SH-SY5Y (cell line): ENCODE data around the gene SSBP3.

ENCODE experiments used
- GATA2 ChIP-seq: IDR thresholded peaks from 2 replicates; pipeline ENCODE4 v1.6.1; 2011; ENCODE audit warnings: mild to moderate bottlenecking, low read depth, low read length
- GATA3 ChIP-seq: IDR thresholded peaks from 2 replicates; pipeline ENCODE4 v1.6.1; 2011; ENCODE audit warnings: low read depth, mild to moderate bottlenecking, low read length, moderate library complexity

GRCh38 chr1:54247863-54248515 lies 158.2 kb downstream of the SSBP3 start:
- TF ChIP-seq GATA2 (no peak), GATA3 (no peak)
